ENCODE measurements around the gene NTM.

DNA sequence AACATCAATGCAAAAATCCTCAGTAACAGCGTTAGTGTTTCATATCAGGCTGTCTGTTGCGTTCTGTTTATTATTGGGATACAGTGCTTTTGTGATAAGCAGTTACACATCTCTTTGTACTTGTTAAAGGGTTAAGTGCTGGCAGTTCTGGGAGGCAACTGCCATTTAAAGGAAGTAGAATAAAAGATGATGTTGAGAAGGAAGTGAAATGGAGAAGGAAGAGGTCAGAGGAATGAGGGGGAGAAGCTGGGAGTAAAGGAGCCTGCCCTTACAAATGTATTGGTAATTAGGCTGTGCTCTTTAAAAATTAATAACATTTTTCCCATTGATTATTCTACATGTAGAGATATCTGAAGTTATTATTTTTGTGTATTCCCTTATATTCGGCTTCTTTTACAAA is 674.7 kb downstream of the NTM start:
- TF ChIP-seq, protein P1, sequence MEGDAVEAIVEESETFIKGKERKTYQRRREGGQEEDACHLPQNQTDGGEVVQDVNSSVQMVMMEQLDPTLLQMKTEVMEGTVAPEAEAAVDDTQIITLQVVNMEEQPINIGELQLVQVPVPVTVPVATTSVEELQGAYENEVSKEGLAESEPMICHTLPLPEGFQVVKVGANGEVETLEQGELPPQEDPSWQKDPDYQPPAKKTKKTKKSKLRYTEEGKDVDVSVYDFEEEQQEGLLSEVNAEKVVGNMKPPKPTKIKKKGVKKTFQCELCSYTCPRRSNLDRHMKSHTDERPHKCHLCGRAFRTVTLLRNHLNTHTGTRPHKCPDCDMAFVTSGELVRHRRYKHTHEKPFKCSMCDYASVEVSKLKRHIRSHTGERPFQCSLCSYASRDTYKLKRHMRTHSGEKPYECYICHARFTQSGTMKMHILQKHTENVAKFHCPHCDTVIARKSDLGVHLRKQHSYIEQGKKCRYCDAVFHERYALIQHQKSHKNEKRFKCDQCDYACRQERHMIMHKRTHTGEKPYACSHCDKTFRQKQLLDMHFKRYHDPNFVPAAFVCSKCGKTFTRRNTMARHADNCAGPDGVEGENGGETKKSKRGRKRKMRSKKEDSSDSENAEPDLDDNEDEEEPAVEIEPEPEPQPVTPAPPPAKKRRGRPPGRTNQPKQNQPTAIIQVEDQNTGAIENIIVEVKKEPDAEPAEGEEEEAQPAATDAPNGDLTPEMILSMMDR (conservative IDR thresholded peaks at IDR 0.05) = no peak
- no peak for TF ChIP-seq ZFX (IDR thresholded peaks at IDR 0.05)

Measured in C4-2B (cell line).